CD4-positive, alpha-beta T cell treated with Interleukin-21 for 1 hour (primary cell): ENCODE measurements around the gene ZP1.

ENCODE experiments used
- DNase-seq: peaks from one replicate; pipeline ENCODE4 v3.0.0-alpha.2; 2020

Gene ZP1

GRCh38 chr11:60844870-60845221 is 22.5 kb upstream of the ZP1 start:
- no peak for DNase-seq

DNA sequence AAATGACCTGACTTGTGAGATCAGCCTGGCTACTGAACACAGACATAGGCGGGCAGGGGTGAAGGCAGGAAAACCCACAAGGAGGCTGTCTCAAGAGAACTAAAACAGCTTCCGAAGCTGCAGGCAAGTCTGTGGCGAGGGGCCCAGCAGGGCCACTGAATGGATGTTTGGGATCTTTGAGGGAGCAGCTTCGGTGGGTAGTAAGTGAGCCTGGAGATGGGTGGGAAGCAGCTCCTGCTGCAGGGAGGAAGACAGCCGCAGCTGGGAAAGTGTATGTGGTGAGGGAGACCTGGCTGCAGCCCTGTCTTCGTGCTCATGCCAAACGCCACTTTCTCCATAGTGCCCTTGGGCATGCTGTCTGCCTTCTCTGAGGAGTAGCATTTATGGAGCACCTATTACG is 22.0 kb upstream of the ZP1 start:
- DNase-seq: no peak

DNA sequence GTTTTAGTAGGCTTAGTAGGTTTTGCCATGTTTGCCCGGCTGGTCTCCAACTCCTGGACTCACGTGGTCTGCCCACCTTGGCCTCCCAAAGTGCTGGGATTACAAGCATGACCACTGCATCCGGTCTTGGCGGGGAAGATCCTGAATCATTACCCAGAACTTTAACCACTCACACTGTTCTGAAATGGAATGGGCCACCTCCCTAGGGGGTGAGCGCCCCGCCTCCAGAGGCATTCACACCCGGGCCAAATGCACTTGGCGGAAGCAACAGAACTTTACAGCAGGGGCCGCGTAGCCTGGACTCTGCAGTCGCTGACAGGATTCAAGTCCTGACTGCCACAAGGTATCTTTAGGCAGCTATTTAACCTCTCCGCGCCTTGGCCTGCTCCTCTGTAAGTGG is 20.1 kb upstream of the ZP1 start:
- DNase-seq: no peak

GRCh38 chr11:60847896-60848295 is 19.4 kb upstream of the ZP1 start:
- no peak for DNase-seq

- DNase-seq: no peak
These were observed 18.6 kb upstream of the ZP1 start for GRCh38 chr11:60848714-60849151.

GRCh38 chr11:60849641-60850520 is 17.5 kb upstream of the ZP1 start:
- no peak for DNase-seq

- no peak for DNase-seq
These were observed 15.8 kb upstream of the ZP1 start for GRCh38 chr11:60851327-60852104.

- no peak for DNase-seq
These were observed 15.0 kb upstream of the ZP1 start for GRCh38 chr11:60852117-60852981.

- no peak for DNase-seq
These were observed 14.1 kb upstream of the ZP1 start for GRCh38 chr11:60852982-60853950.

GRCh38 chr11:60854140-60854846 is 13.0 kb upstream of the ZP1 start:
- DNase-seq: no peak

DNA sequence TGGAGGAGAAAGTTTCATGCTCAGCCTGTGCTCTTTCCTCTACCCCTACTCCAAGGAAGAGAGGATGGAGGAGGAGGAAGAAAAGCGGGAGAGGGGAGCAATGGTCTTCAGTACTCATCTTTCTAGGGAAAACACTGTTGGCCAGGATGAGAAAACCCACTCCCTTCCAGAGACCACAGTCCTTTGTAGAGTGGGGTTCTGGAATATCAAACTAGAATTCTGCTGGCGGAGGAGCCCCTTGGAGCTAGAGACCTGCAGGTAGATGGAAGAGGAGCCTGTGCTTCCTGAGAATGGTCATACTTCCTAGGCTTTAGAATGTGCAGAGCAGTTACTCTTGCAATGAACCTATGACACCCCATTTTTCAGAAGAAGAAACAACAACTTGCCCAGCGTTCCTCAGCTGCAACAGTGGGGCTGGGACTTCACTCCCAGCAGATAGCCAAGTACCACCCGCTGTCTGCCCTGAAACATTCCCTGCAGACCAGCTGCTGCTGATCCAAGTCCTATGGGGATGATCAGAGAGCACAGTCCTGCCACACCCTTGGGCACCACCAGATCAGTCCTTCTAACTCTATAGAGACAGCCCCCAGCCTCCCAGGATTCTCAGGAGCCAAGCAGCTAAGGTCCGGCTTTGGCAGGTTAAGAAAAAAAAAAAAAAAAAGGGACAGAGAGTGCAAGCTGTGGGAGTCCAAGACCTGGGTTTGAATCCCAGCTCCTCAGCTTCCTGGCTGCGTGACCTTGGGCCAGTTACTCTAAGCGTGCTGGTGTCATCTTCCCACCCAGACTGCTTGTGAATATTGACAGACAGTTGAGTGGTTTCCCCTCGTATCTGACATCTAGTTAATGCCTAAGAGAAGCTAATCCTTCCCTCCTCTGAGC is 12.3 kb upstream of the ZP1 start:
- DNase-seq: no peak

- DNase-seq: no peak
These were observed 11.4 kb upstream of the ZP1 start, which contains the start of gene PTGDR2 for GRCh38 chr11:60855726-60856633. PTGDR2 (minus strand) TSS chr11:60855950; CDS start chr11:60853722, 2,228 bp downstream.

DNA sequence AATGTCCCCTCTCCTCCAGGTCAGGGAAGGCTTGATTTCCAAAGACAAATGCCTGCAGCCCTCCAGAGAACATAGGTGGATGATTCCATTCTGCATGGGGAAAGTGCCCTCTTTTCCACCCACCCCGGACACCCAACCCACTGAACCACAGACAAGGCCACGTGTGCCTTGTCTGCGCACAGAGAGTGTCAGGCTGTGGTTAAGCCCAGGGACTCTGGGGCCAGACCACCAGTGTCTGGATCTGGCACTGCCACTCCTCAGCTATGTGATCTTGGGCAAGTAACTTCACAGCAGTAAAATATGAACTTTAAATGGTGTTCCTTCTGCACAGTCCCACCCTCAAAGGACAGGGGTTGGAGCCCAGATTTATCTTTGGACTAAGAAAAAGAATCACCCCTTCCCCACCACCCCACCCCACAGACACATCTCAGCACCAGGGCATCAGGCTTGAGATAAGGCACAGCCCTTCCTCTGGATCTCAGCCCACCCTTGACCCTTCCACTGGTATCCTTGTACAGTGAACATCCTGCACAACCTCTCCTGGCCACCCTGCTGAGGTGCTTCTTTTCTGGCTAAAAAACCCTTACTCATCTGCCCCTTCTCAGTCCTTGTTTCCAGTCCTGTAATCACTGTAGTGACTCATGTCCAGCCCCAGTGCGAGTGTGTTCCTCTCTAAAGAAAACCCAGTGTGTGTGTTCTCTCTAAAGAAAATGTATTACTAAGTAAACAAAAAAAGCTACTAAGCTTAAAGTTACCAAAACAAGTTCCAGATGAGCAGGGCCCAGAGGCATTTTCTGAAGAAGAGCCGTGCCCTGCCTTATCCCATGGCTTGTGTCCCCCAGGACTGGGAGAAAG is 9.7 kb upstream of the ZP1 start:
- no peak for DNase-seq

DNA sequence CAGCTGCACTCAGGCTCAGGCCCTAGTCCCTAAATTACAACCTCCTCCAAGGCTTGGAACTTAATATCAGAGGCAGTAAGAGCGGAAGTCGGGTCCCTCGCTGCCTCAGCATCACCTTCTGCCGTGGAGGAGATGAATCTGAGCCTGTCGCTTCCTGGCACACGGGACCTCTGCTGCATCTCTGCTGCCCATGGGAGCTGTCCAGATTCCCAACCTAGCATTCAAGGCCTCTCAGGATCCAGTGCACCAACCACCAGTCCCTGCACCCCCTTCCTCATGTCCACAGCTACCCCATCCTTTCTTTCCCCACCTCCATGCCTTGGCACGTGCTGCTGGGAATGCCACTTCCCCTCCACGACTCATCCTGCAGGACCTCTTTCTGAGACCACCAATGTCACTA is 9.1 kb upstream of the ZP1 start:
- DNase-seq: no peak

DNA sequence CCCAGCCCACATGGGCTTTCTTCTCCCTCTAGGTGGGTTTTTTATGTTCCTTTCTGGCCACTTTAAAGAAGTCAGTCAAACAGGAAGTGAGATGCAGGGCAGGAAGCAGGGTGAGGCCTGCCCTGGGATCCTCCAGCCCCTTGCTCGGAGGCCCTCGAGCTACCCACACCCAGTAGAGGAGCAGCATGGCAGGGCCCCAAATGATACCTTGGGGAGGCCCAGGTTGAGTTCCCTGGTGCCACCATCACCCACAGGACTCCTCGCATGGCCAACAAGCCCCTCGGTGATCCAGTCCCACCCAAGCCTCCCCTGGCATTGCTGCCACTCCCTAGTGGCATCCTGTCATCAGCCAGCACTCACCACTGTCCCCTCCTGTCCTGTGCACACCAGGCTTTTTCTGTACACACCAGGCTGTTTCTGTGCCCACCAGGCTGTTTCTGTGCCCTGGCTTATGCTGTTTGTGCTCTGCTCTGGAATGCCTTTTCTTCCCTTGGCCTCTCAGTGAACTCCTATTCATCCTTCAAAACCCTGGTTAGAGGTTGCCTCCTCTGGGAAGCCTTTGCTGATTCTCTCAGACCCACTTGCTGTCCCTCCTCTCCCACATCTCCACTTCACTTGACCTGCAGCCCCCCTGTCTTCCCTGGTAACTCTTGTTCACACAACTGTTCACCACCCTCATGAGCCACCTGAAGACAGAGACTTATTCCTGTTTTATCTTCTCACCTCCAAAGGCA is 8.4 kb upstream of the ZP1 start:
- DNase-seq: no peak

DNA sequence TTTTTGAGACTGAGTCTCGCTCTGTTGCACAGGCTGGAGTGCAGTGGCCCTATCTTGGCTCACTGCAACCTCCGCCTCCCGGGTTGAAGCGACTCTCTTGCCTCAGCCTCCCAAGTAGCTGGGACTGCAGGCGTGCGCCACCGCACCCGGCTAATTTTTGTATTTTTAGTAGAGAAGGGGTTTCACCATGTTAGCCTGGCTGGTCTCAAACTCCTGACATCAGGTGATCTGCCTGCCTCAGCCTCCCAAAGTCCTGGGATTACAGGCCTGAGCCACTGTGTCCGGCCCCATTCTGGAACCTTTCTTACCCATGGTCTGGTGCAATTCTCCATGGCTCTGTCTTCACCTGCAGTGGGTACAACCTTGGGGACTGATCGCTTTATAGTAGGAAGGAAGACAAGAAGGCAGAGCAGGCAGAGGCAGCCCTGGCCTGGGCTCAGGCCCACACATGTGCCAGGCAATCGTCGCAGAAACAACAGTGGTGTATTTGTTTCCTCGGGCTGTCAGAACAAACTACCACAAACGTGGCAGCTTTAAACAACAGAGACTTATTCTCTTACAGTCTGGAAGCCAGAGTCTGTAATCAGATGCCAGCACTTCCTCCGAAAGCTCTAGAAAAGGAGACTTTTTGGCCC is 7.6 kb upstream of the ZP1 start:
- DNase-seq: no peak

DNA sequence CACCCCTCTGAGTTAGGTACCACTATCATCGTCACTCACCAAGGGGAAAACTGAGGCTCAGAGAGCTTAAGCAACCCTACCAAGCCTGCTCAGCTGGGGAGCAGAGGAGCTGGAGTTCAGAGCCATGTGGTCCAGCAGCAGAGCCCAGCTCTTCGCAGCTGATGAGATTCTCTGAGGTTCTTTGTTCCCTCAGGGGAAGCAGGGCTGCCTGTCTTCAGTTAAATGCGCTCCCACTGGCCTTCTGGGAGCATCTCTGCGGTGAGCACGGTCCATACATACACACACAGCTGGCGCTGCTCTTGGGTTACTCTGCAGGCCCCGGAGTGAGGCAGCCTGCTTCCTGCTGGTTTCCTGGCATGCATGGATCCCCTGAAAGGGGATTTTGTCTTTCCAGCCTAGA is 6.4 kb upstream of the ZP1 start:
- DNase-seq: no peak
